IMR-90 (cell line): Measurements from ENCODE around the gene ANKRD63. TPM values are rescaled to one million over a fixed set of nuclear protein-coding genes. Genes with fewer than 3 reads are reported as not detected.

Source experiments
- ATAC-seq: fragments of 200-7000 bp; cut with Tn5 transposase; 2 replicates; pipeline ENCODE4 v1.9.1; 2020; ENCODE audit warnings: low read depth, mild to moderate bottlenecking, moderate library complexity
- BruUV-seq: library from RNA; stranded (reverse); fragments of 400-500 nt; replicated peaks from 2 replicates; lab custom pipeline; 2021; lab: Mats Ljungman, UMichigan
- CTCF ChIA-PET: fragments of 300-600 bp; formaldehyde crosslinking; extraction: SDS; loops from one replicate; lab custom pipeline; 2021; ENCODE audit warnings: antibody characterized with exemption; lab: Yijun Ruan, JAX
- POLR2A ChIA-PET: fragments of 300-600 bp; sonication (Branson Sonifier 250); formaldehyde crosslinking; loops from one replicate; lab custom pipeline; 2022; ENCODE audit warnings: antibody characterized with exemption; ENCODE audit not compliant: unreplicated experiment; lab: Charles Lee
- DNase-seq: peaks from one replicate; pipeline ENCODE4 v3.0.0; 2013
- H2AFZ ChIP-seq: replicated peaks from 2 replicates; pipeline ENCODE3; 2013; ENCODE audit warnings: low read length, mild to moderate bottlenecking; ENCODE audit not compliant: poor library complexity
- H2AK5ac ChIP-seq: 2 replicates; pipeline ENCODE4 v1.6.1; 2013; ENCODE audit warnings: low read depth, low read length, inconsistent platforms
- H2AK9ac ChIP-seq: replicated peaks from 2 replicates; pipeline ENCODE3; 2013; ENCODE audit warnings: mild to moderate bottlenecking, low read depth, low read length, moderate library complexity; ENCODE audit not compliant: poor library complexity
- H2BK120ac ChIP-seq: 2 replicates; pipeline ENCODE4 v1.6.1; 2013; ENCODE audit warnings: low read depth, low read length, inconsistent platforms
- H2BK15ac ChIP-seq: 3 replicates; pipeline ENCODE4 v1.6.1; 2013; ENCODE audit warnings: low read depth, low read length, inconsistent platforms
- H2BK20ac ChIP-seq: 2 replicates; pipeline ENCODE4 v1.6.1; 2013; ENCODE audit warnings: low read depth, mild to moderate bottlenecking, inconsistent platforms, low read length, moderate library complexity
- H2BK5ac ChIP-seq: 2 replicates; pipeline ENCODE4 v1.6.1; 2013; ENCODE audit warnings: mild to moderate bottlenecking, low read depth, low read length, inconsistent platforms; ENCODE audit not compliant: poor library complexity, severe bottlenecking
- H3K14ac ChIP-seq: replicated peaks from 2 replicates; pipeline ENCODE4 v1.6.1; 2013; ENCODE audit warnings: low read depth, low read length, inconsistent platforms
- H3K18ac ChIP-seq: 2 replicates; pipeline ENCODE4 v1.6.1; 2013; ENCODE audit warnings: low read depth, low read length, control low read depth
- H3K23ac ChIP-seq: 2 replicates; pipeline ENCODE4 v1.6.1; 2013; ENCODE audit warnings: low read depth, low read length, inconsistent platforms
- H3K27ac ChIP-seq: 2 replicates; pipeline ENCODE4 v1.5.1; 2013; ENCODE audit warnings: mild to moderate bottlenecking, control low read depth, low read length; ENCODE audit not compliant: insufficient read depth
- H3K27me3 ChIP-seq: 2 replicates; pipeline ENCODE4 v1.6.1; 2013; ENCODE audit warnings: low read length; ENCODE audit not compliant: control insufficient read depth, insufficient read depth
- H3K36me3 ChIP-seq: 2 replicates; pipeline ENCODE4 v1.6.1; 2013; ENCODE audit warnings: low read length, mixed read lengths; ENCODE audit not compliant: control insufficient read depth, insufficient read depth
- H3K4ac ChIP-seq: 2 replicates; pipeline ENCODE4 v1.6.1; 2013; ENCODE audit warnings: low read depth, low read length, inconsistent platforms
- H3K4me1 ChIP-seq: 2 replicates; pipeline ENCODE4 v1.6.1; 2013; ENCODE audit warnings: low read length, mixed read lengths; ENCODE audit not compliant: control insufficient read depth, insufficient read depth
- H3K4me2 ChIP-seq: 2 replicates; pipeline ENCODE4 v1.6.1; 2013; ENCODE audit warnings: low read depth, mild to moderate bottlenecking, control low read depth, low read length, moderate library complexity
- H3K4me3 ChIP-seq: 2 replicates; pipeline ENCODE4 v1.5.1; 2013; ENCODE audit warnings: low read depth, mild to moderate bottlenecking, control low read depth, low read length, moderate library complexity; ENCODE audit not compliant: insufficient read depth
- H3K56ac ChIP-seq: 2 replicates; pipeline ENCODE4 v1.6.1; 2013; ENCODE audit warnings: low read length, inconsistent platforms; ENCODE audit not compliant: insufficient read depth; ENCODE audit errors: extremely low read depth
- H3K79me1 ChIP-seq, 2 experiments: 2 replicates each; pipeline ENCODE4 v1.6.1; 2013; ENCODE audit warnings: low read length in 2 of 2, inconsistent platforms in 1 of 2, low read depth in 1 of 2
- H3K9ac ChIP-seq: 2 replicates; pipeline ENCODE4 v1.6.1; 2013; ENCODE audit warnings: low read depth, low read length, control low read depth
- H3K9me1 ChIP-seq: 2 replicates; pipeline ENCODE4 v1.6.1; 2013; ENCODE audit warnings: low read length, inconsistent platforms; ENCODE audit not compliant: insufficient read depth
- H3K9me3 ChIP-seq: 2 replicates; pipeline ENCODE4 v1.6.1; 2013; ENCODE audit warnings: low read length; ENCODE audit not compliant: control insufficient read depth, insufficient read depth
- H4K20me1 ChIP-seq: 2 replicates; pipeline ENCODE4 v1.6.1; 2013; ENCODE audit warnings: low read length, inconsistent platforms; ENCODE audit not compliant: insufficient read depth
- H4K5ac ChIP-seq: 2 replicates; pipeline ENCODE4 v1.6.1; 2013; ENCODE audit warnings: mild to moderate bottlenecking, low read depth, low read length, control low read depth
- H4K8ac ChIP-seq, 2 experiments: 2 replicates each; pipeline ENCODE4 v1.6.1; 2013; ENCODE audit warnings: low read depth in 2 of 2, low read length in 2 of 2, control low read depth in 1 of 2, inconsistent platforms in 1 of 2
- H4K91ac ChIP-seq: 2 replicates; pipeline ENCODE4 v1.6.1; 2013; ENCODE audit warnings: low read depth, low read length, inconsistent platforms; ENCODE audit not compliant: insufficient read depth
- BHLHE40 ChIP-seq: fragments of 150-350 bp; IDR thresholded peaks from 2 replicates; pipeline ENCODE4 v1.6.1; 2016; ENCODE audit warnings: mild to moderate bottlenecking, low read depth, low read length
- CEBPB ChIP-seq: IDR thresholded peaks from 2 replicates; pipeline ENCODE4 v1.6.1; 2012; ENCODE audit warnings: low read depth, low read length, improper control_type of control experiment
- CHD1 ChIP-seq: IDR thresholded peaks from 2 replicates; pipeline ENCODE4 v1.6.1; 2012; ENCODE audit warnings: low read depth, low read length, improper control_type of control experiment
- CTCF ChIP-seq: conservative IDR thresholded peaks from 2 replicates; pipeline ENCODE4 v1.5.1; 2012; ENCODE audit warnings: mild to moderate bottlenecking, low read depth, low read length, improper control_type of control experiment
- FOS ChIP-seq: fragments of 150-350 bp; IDR thresholded peaks from 2 replicates; pipeline ENCODE4 v1.6.1; 2016; ENCODE audit warnings: low read depth, low read length
- MAFK ChIP-seq: IDR thresholded peaks from 2 replicates; pipeline ENCODE4 v1.6.1; 2012; ENCODE audit warnings: low read depth, low read length, improper control_type of control experiment
- MAZ ChIP-seq: IDR thresholded peaks from 2 replicates; pipeline ENCODE4 v1.6.1; 2012; ENCODE audit warnings: low read depth, mild to moderate bottlenecking, low read length, improper control_type of control experiment, moderate library complexity, borderline replicate concordance
- MXI1 ChIP-seq: IDR thresholded peaks from 2 replicates; pipeline ENCODE4 v1.6.1; 2012; ENCODE audit warnings: low read depth, mild to moderate bottlenecking, low read length, moderate library complexity, borderline replicate concordance
- NFE2L2 ChIP-seq: fragments of 150-350 bp; IDR thresholded peaks from 2 replicates; pipeline ENCODE4 v1.6.1; 2016; ENCODE audit warnings: low read depth, mild to moderate bottlenecking, low read length
- POLR2A ChIP-seq: IDR thresholded peaks from 2 replicates; pipeline ENCODE4 v1.6.1; 2012; ENCODE audit warnings: mild to moderate bottlenecking, low read depth, low read length
- RAD21 ChIP-seq: IDR thresholded peaks from 2 replicates; pipeline ENCODE4 v1.6.1; 2012; ENCODE audit warnings: low read length, improper control_type of control experiment
- RCOR1 ChIP-seq: IDR thresholded peaks from 2 replicates; pipeline ENCODE4 v1.6.1; 2012; ENCODE audit warnings: mild to moderate bottlenecking, low read length, improper control_type of control experiment; ENCODE audit not compliant: insufficient replicate concordance
- RFX5 ChIP-seq: IDR thresholded peaks from 2 replicates; pipeline ENCODE4 v1.8.0; 2012; ENCODE audit warnings: low read depth, mild to moderate bottlenecking, low read length, moderate library complexity
- SMC3 ChIP-seq: fragments of 150-350 bp; IDR thresholded peaks from 2 replicates; pipeline ENCODE4 v1.6.1; 2016; ENCODE audit warnings: low read depth, mild to moderate bottlenecking, antibody characterized with exemption, low read length, moderate library complexity
- USF2 ChIP-seq: fragments of 150-350 bp; IDR thresholded peaks from 2 replicates; pipeline ENCODE4 v1.6.1; 2017; ENCODE audit warnings: mild to moderate bottlenecking, antibody characterized with exemption, low read length, low read depth
- WGBS, 2 experiments: methylation state at CpG; one replicate each; pipeline versions ENCODE4 v1.1.5 to v1.1.7; 2013; ENCODE audit warnings: missing lambda C conversion rate in 2 of 2; ENCODE audit not compliant: insufficient read length in 1 of 2; ENCODE audit errors: extremely low coverage in 2 of 2; 5-methylcytosine and 5-hydroxymethylcytosine counted together
- dilution Hi-C: fragments of 300-500 bp; cut with HindIII; formaldehyde crosslinking; loops from one replicate; pipeline ENCODE4 v1.14.3; 2018; ENCODE audit warnings: low sequenced_read_pairs; ENCODE audit not compliant: unreplicated experiment
- in situ Hi-C: fragments of 300-500 bp; cut with MboI; formaldehyde crosslinking; loops from 3 replicates; pipeline ENCODE4 v1.14.3; 2019; ENCODE audit warnings: low sequenced_read_pairs, inconsistent platforms, mixed read lengths
- intact Hi-C: fragments of 100-400 bp; cut with micrococcal nuclease; formaldehyde crosslinking; loops from 2 replicates; pipeline ENCODE4 v1.10.0; 2022
- polyA plus RNA-seq, 3 experiments: library from polyadenylated mRNA; depleted of rRNA; stranded (reverse); fragments of >200 nt; gene quantifications; 2 replicates each; pipeline ENCODE4 v1.2.3, GENCODE V29; 2012; ENCODE audit warnings: low replicate concordance in 1 of 3
- total RNA-seq: library from RNA; depleted of rRNA; stranded (reverse); fragments of >200 nt; gene quantifications from 2 replicates; pipeline ENCODE4 v1.2.3, GENCODE V29; 2012
- TF ChIP-seq, protein P1 (sequence below): fragments of 150-350 bp; IDR thresholded peaks from 2 replicates; pipeline ENCODE4 v1.6.1; 2016; ENCODE audit warnings: low read depth, mild to moderate bottlenecking, low read length, moderate library complexity, borderline replicate concordance

Gene ANKRD63
- total and polyA plus RNA-seq, 2 of the 4 experiments (the other 2 are of a cell fraction): not detected

- WGBS, 2 experiments: 56% methylated on average over 10 of the region's 28 CpGs; no CpG with 5 or more reads in 1 of the 2 experiments
- peaks cover 53% of the 10 kb centered on the region for H3K27me3 ChIP-seq
- H2AK9ac ChIP-seq: peak overlapping the region; percentile 67
- dilution Hi-C loops (no loop called here), intact Hi-C loops (no loop called here), in situ Hi-C loops (no loop called here)
- no peak overlapping the region for H2BK120ac ChIP-seq
- H3K56ac ChIP-seq: no peak overlapping the region
- H3K4ac ChIP-seq: no peak overlapping the region
- H4K8ac ChIP-seq: no peak overlapping the region
- H3K27ac ChIP-seq: no peak overlapping the region
- no peak overlapping the region for H2BK5ac ChIP-seq
- no peaks in the 10 kb centered on the region; the same call in 1 of the 2 replicates for H3K9me1 ChIP-seq
- H3K4me1 ChIP-seq: peaks cover 3% of the 10 kb centered on the region; the same call in 1 of the 2 replicates
- no TSS peak for BruUV-seq
- no peak overlapping the region for H3K14ac ChIP-seq
- ChIA-PET POLR2A (no interaction called here), CTCF (no interaction called here)
- no peaks in the 10 kb centered on the region for H3K79me1 ChIP-seq
- H4K5ac ChIP-seq: no peak overlapping the region
- H3K4me2 ChIP-seq: peak overlapping the region; percentile 67
- no peak overlapping the region for H4K91ac ChIP-seq
- no peak for DNase-seq
- H3K18ac ChIP-seq: no peak overlapping the region
- ATAC-seq: no peak
- no peaks in the 10 kb centered on the region for H3K9me3 ChIP-seq
- no peak overlapping the region for H2AK5ac ChIP-seq
- no peak overlapping the region for H2BK20ac ChIP-seq
- no peaks in the 10 kb centered on the region for H3K36me3 ChIP-seq
- no peak for TF ChIP-seq SMC3
- no peak for TF ChIP-seq MAFK
- TF ChIP-seq CEBPB: no peak
- TF ChIP-seq CTCF: no peak
- no peak for TF ChIP-seq FOS
- TF ChIP-seq MAZ: no peak
- TF ChIP-seq, protein P1, sequence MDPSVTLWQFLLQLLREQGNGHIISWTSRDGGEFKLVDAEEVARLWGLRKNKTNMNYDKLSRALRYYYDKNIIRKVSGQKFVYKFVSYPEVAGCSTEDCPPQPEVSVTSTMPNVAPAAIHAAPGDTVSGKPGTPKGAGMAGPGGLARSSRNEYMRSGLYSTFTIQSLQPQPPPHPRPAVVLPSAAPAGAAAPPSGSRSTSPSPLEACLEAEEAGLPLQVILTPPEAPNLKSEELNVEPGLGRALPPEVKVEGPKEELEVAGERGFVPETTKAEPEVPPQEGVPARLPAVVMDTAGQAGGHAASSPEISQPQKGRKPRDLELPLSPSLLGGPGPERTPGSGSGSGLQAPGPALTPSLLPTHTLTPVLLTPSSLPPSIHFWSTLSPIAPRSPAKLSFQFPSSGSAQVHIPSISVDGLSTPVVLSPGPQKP: no peak
- no peak for TF ChIP-seq USF2
- no peak for TF ChIP-seq NFE2L2
- TF ChIP-seq POLR2A: no peak
- TF ChIP-seq CHD1: no peak
- no peak for TF ChIP-seq RFX5
- no peak for TF ChIP-seq RCOR1
- no peak for TF ChIP-seq MXI1
- TF ChIP-seq BHLHE40: no peak
- TF ChIP-seq RAD21: no peak
- H4K20me1 ChIP-seq: no peaks in the 10 kb centered on the region
- H3K9ac ChIP-seq: no peak overlapping the region
- H3K23ac ChIP-seq: peak overlapping the region; percentile 44; the same call in 1 of the 2 replicates
- H2AFZ ChIP-seq: peak overlapping the region; percentile 87
- H3K4me3 ChIP-seq: peak overlapping the region; percentile 40
- no peak overlapping the region for H2BK15ac ChIP-seq
These were observed 29.6 kb downstream of the ANKRD63 start for GRCh38 chr15:40253167-40253790.
